Activated naive CD8-positive, alpha-beta T cell (primary cell): Measurements from ENCODE around the gene TBC1D5.

Experiments
- H3K27ac Mint-ChIP-seq: one replicate; pipeline ENCODE4 v1.8.0; 2021; ENCODE audit warnings: mixed read lengths
- H3K27me3 Mint-ChIP-seq: one replicate; pipeline ENCODE4 v1.8.0; 2021; ENCODE audit warnings: mixed read lengths
- H3K36me3 Mint-ChIP-seq: one replicate; pipeline ENCODE4 v1.8.0; 2021; ENCODE audit warnings: mixed read lengths
- H3K4me1 Mint-ChIP-seq: one replicate; pipeline ENCODE4 v1.8.0; 2021; ENCODE audit warnings: low read depth, mixed read lengths
- H3K4me3 Mint-ChIP-seq: one replicate; pipeline ENCODE4 v1.8.0; 2021; ENCODE audit warnings: mild to moderate bottlenecking, mixed read lengths
- H3K9me3 Mint-ChIP-seq: one replicate; pipeline ENCODE4 v1.8.0; 2021; ENCODE audit warnings: low read depth, mixed read lengths

TBC1D5 gene

GRCh38 chr3:17339132-17339575, 403.3 kb downstream of the TBC1D5 start:
- Mint-ChIP-seq H3K27ac (no peak overlapping the region), H3K9me3 (no peaks in the 10 kb centered on the region), H3K4me1 (peaks cover 4% of the 10 kb centered on the region), H3K36me3 (peaks cover 11% of the 10 kb centered on the region), H3K4me3 (no peak overlapping the region), H3K27me3 (no peaks in the 10 kb centered on the region)

- H3K9me3 Mint-ChIP-seq: no peaks in the 10 kb centered on the region
- H3K27ac Mint-ChIP-seq: no peak overlapping the region
- peaks cover 9% of the 10 kb centered on the region for H3K36me3 Mint-ChIP-seq
- no peaks in the 10 kb centered on the region for H3K27me3 Mint-ChIP-seq
- no peak overlapping the region for H3K4me3 Mint-ChIP-seq
- peaks cover 4% of the 10 kb centered on the region for H3K4me1 Mint-ChIP-seq
These were observed 406.1 kb downstream of the TBC1D5 start for GRCh38 chr3:17336291-17336690.

DNA sequence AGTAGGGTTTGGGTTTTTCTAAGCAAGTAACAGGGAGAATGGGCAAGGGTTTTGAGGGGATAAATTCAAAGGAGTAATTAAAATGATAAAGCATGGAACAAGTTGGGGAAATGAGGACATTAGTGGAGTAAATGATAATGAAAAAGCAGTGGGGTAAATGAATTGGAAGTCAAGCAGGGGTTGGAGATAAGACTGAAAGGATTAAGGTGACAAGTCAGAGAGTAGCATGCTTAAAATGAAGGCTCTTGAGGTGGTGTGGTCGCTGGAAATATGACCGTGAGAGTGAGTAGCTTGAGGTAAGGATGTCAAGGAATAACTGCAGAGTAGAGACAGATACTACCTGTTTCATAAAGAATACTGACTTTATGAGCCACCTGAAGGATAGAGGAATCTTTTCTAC, 408.5 kb downstream of the TBC1D5 start:
- no peaks in the 10 kb centered on the region for H3K27me3 Mint-ChIP-seq
- no peak overlapping the region for H3K4me3 Mint-ChIP-seq
- H3K36me3 Mint-ChIP-seq: peaks cover 6% of the 10 kb centered on the region
- H3K27ac Mint-ChIP-seq: no peak overlapping the region
- H3K9me3 Mint-ChIP-seq: no peaks in the 10 kb centered on the region
- H3K4me1 Mint-ChIP-seq: peaks cover 4% of the 10 kb centered on the region

DNA sequence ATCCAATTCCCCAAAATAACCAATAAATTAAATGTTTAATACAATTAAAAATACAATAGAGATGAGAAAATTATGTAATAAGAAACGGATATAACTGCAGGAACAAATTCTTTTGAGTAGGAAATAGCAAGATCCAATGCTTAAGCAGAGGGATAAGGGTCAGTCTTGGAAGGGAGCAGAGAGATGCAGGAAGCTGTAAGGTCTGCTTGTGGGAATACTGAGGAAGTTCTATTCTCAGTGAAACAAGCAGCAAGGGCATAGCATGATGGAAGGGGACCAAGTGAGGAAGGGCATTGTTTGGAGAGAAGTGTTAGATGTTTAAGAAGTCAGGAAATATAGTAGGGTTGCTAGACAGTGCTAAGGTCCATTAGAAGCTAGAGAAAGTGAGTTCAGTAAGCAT, 409.0 kb downstream of the TBC1D5 start:
- Mint-ChIP-seq H3K9me3 (no peaks in the 10 kb centered on the region), H3K27ac (no peak overlapping the region), H3K27me3 (no peaks in the 10 kb centered on the region)

DNA sequence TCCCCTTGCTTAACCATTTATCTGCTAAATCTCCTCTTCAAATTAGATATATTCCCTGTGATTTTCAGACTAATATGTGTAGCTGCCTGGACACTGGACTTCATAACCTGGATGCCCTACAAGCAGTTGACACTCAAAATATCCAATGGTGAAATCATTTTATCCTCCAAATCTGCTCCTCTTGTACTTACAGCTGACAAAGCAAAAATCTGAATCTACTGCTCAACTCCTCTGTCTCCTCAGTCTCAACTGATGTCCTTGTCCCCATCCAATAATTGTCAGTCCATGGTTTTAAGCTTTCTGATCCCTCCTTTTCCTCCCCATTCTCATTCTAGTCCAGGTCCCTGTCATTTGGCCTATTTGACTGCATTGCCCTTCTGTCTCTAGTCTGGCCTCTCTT, 411.8 kb downstream of the TBC1D5 start:
- no peaks in the 10 kb centered on the region for H3K27me3 Mint-ChIP-seq
- H3K9me3 Mint-ChIP-seq: no peaks in the 10 kb centered on the region
- H3K27ac Mint-ChIP-seq: no peak overlapping the region
- H3K4me3 Mint-ChIP-seq: no peak overlapping the region
- no peaks in the 10 kb centered on the region for H3K4me1 Mint-ChIP-seq
- H3K36me3 Mint-ChIP-seq: no peaks in the 10 kb centered on the region

More for the DNA sequence above, 409.0 kb downstream of the TBC1D5 start:
- no peak overlapping the region for H3K4me3 Mint-ChIP-seq
- peaks cover 5% of the 10 kb centered on the region for H3K36me3 Mint-ChIP-seq
- peaks cover 4% of the 10 kb centered on the region for H3K4me1 Mint-ChIP-seq

DNA sequence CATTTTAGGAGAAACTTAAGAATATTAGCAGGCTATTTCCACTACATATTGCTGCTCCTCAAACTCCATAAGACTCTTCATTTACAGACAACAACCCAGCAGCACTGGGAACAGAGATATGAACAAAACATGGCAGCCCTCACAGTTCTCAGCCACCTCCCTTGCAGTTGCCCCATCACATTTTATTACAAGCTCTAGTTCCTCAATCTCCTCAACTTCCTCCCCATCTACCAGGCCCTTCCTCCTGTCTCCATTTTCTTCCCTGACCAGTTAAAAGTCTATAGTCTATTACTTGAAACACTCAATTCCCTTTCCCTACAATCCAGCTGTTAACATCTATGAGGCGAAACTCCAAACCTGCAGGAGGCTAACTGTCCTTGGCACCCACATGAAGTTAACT, 412.5 kb downstream of the TBC1D5 start:
- H3K27me3 Mint-ChIP-seq: no peaks in the 10 kb centered on the region
- no peak overlapping the region for H3K4me3 Mint-ChIP-seq

DNA sequence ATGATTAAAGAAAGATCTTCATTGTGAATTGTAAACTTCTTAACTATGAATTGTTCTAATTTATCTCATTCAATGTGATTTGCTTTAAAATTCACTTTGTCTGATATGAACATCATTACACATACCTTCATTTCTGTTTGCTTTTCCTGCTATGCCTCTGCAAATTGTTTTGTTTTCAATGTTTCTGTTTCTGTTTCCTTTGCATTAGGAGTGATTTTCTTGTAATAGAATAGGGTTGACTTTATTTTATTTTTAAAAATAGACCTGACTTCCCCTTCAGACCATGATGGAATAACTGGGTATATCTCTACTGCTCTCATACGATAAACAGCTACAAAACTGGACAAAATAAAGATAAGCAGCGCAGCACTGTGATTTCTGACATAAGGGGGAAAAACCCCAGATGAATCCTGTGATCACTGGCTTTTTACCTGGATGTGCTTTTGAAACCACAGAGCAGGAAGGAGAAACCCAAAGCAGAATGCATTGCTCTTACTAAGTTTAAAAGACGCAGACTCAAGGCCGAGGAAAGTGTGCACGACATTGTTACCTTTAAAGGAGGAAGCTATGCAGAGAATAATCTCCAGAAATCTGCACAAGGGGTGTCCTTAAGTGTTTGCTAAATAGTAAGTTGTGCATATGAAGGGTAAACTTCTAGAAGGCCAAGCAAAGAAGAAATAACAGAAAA, 420.2 kb downstream of the TBC1D5 start:
- Mint-ChIP-seq H3K4me3 (peak overlapping the region; percentile 76), H3K36me3 (no peaks in the 10 kb centered on the region), H3K4me1 (peaks cover 25% of the 10 kb centered on the region), H3K27ac (peak overlapping the region; percentile 75), H3K9me3 (no peaks in the 10 kb centered on the region), H3K27me3 (no peaks in the 10 kb centered on the region)

More for the DNA sequence above, 412.5 kb downstream of the TBC1D5 start:
- Mint-ChIP-seq H3K36me3 (no peaks in the 10 kb centered on the region), H3K4me1 (no peaks in the 10 kb centered on the region), H3K27ac (no peak overlapping the region), H3K9me3 (no peaks in the 10 kb centered on the region)

GRCh38 chr3:17320266-17320665, 422.2 kb downstream of the TBC1D5 start:
- Mint-ChIP-seq H3K4me3 (no peak overlapping the region), H3K27me3 (no peaks in the 10 kb centered on the region), H3K4me1 (peaks cover 25% of the 10 kb centered on the region), H3K9me3 (no peaks in the 10 kb centered on the region), H3K27ac (no peak overlapping the region), H3K36me3 (peaks cover 2% of the 10 kb centered on the region)

- no peaks in the 10 kb centered on the region for H3K4me1 Mint-ChIP-seq
- no peaks in the 10 kb centered on the region for H3K27me3 Mint-ChIP-seq
- H3K4me3 Mint-ChIP-seq: no peak overlapping the region
- H3K27ac Mint-ChIP-seq: no peak overlapping the region
- peaks cover 2% of the 10 kb centered on the region for H3K36me3 Mint-ChIP-seq
- H3K9me3 Mint-ChIP-seq: no peaks in the 10 kb centered on the region
These were observed 426.5 kb downstream of the TBC1D5 start for GRCh38 chr3:17315897-17316296.

GRCh38 chr3:17314171-17314570, 428.3 kb downstream of the TBC1D5 start:
- H3K27ac Mint-ChIP-seq: no peak overlapping the region
- H3K36me3 Mint-ChIP-seq: peaks cover 2% of the 10 kb centered on the region
- no peak overlapping the region for H3K4me3 Mint-ChIP-seq
- no peaks in the 10 kb centered on the region for H3K27me3 Mint-ChIP-seq
- H3K4me1 Mint-ChIP-seq: no peaks in the 10 kb centered on the region
- H3K9me3 Mint-ChIP-seq: no peaks in the 10 kb centered on the region

DNA sequence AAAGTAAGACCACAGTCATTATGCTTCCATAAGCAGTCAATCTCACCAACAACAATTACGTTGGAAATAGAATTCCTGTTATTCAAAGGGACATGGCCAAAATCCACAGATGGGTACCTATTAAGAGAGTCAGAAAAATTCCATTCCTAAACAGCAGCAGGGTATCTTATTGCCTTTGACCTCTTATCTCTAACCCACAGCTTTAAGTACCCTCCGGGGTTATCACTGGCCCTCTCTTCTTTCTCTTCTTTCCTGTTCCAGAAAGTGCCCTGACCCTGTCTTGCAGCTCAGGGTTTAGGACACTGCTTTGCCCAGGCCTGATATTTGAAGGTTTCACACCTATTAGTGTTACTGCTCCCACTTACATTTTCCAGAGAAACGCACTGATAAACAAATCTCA, 428.7 kb downstream of the TBC1D5 start:
- Mint-ChIP-seq H3K9me3 (no peaks in the 10 kb centered on the region), H3K27ac (no peak overlapping the region)

DNA sequence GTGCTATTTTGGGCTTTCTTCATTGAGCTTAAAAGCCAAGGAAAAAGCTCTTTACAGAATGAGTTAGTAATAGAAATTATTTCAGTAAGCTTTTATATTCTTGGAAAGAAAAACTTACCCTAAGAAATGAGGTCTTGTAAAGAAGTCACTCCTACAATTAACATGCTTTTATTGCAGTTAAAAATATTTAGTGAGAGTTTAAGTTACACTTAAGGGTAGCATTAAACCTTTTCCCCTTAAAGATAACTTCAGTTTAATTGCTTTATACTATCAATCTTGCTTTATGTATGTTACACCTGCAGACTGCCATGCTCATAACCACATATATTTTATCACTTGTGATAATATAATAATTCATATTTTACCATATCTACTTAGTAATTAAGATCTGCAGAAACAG, 431.4 kb downstream of the TBC1D5 start:
- Mint-ChIP-seq H3K36me3 (no peaks in the 10 kb centered on the region), H3K9me3 (no peaks in the 10 kb centered on the region), H3K27ac (no peak overlapping the region), H3K4me1 (no peaks in the 10 kb centered on the region), H3K4me3 (no peak overlapping the region), H3K27me3 (no peaks in the 10 kb centered on the region)

More for the DNA sequence above, 428.7 kb downstream of the TBC1D5 start:
- H3K4me1 Mint-ChIP-seq: no peaks in the 10 kb centered on the region
- H3K4me3 Mint-ChIP-seq: no peak overlapping the region
- H3K27me3 Mint-ChIP-seq: no peaks in the 10 kb centered on the region
- H3K36me3 Mint-ChIP-seq: peaks cover 2% of the 10 kb centered on the region

DNA sequence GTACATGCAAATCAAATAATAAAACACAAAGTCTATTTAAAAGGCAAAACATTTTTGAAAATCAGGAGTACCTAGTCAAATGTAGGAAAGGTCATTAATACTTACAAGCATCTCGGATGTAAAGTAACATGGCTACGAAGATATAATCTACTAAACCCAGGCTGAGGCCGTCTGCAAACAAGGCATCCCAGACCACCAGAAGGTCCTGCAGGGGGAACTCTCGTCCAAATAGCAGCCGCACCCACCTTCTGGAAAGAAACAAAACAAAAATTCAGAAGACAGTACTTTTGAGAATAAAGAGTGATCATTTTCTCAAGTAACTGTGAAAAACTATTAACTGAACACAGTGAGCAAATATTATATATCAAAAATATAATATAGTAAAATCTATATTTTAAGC, 434.5 kb downstream of the TBC1D5 start:
- Mint-ChIP-seq H3K4me1 (no peaks in the 10 kb centered on the region), H3K27ac (no peak overlapping the region), H3K36me3 (peaks cover 6% of the 10 kb centered on the region), H3K27me3 (no peaks in the 10 kb centered on the region), H3K4me3 (no peak overlapping the region), H3K9me3 (no peaks in the 10 kb centered on the region)

GRCh38 chr3:17307482-17307881, 434.9 kb downstream of the TBC1D5 start:
- Mint-ChIP-seq H3K4me1 (no peaks in the 10 kb centered on the region), H3K27ac (no peak overlapping the region), H3K9me3 (no peaks in the 10 kb centered on the region), H3K4me3 (no peak overlapping the region), H3K36me3 (peaks cover 6% of the 10 kb centered on the region), H3K27me3 (no peaks in the 10 kb centered on the region)

- Mint-ChIP-seq H3K4me3 (no peak overlapping the region), H3K36me3 (peaks cover 6% of the 10 kb centered on the region), H3K27ac (no peak overlapping the region), H3K4me1 (peaks cover 8% of the 10 kb centered on the region), H3K27me3 (no peaks in the 10 kb centered on the region), H3K9me3 (no peaks in the 10 kb centered on the region)
These were observed 437.5 kb downstream of the TBC1D5 start for GRCh38 chr3:17304969-17305368.

DNA sequence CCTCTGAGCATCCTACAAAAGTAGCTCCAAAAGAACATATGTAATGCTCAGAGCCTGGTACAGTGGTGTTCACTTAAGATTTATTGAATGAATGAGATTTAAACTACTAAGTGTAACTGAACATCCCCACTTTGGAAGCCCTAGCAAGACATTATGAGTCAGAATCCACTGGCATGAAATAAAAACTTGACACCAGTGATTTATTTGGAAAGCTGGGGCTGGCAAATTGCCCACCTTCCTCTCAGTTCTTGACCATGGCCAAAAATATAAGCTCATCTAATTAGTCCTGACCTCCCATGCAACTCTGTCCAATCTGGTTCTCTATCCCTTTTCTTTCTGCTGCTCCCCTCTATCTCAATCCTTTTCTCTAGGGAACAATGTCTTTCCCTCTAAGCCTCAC, 439.7 kb downstream of the TBC1D5 start:
- peaks cover 15% of the 10 kb centered on the region for H3K4me1 Mint-ChIP-seq

More for the DNA sequence above, 439.7 kb downstream of the TBC1D5 start:
- H3K27ac Mint-ChIP-seq: no peak overlapping the region
- no peaks in the 10 kb centered on the region for H3K27me3 Mint-ChIP-seq
- H3K9me3 Mint-ChIP-seq: no peaks in the 10 kb centered on the region
- H3K36me3 Mint-ChIP-seq: peaks cover 6% of the 10 kb centered on the region
- no peak overlapping the region for H3K4me3 Mint-ChIP-seq
